ENCODE measurements around the gene DGKZ. TPM values are rescaled to one million over a fixed set of nuclear protein-coding genes. Genes with fewer than 3 reads are reported as not detected.

The DGKZ gene
- total and polyA plus RNA-seq, 10 donors = 44.2 to 136 (median 97.9) TPM

DNA sequence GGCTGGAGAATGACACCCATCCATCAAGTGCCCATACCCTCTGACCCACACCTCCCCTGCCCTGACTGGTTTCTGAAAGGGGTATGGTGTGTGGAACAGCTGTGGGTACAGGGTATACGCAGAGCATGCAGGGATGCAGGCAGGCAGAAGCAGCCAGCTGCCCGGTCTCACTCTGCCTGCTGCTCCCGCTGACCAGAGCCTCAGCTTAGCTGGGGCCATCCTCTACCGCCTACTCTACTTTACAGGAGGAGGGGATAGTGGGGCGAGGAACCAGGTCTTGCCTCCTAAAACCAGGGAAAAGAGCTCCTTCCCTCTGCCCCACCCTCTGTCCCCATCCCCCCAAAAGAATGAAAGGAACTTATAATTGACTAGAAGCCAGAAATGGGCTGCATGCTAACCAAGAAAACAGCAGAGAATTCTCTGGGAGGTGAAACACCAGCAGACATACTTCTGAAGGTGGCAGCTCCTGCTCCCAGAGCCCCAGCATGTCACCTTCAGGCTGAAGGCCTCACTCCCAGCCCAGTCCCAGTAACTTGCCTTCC, 57.3 kb downstream of the DGKZ start:
- no peak for DNase-seq
- peaks cover 0 to 99% (median 62%) of the 10 kb centered on the region in 6 donors for H3K36me3 ChIP-seq
- 71 to 100% (median 87%) methylated on average over 5 of the region's 5 CpGs for WGBS, 5 donors

DNA sequence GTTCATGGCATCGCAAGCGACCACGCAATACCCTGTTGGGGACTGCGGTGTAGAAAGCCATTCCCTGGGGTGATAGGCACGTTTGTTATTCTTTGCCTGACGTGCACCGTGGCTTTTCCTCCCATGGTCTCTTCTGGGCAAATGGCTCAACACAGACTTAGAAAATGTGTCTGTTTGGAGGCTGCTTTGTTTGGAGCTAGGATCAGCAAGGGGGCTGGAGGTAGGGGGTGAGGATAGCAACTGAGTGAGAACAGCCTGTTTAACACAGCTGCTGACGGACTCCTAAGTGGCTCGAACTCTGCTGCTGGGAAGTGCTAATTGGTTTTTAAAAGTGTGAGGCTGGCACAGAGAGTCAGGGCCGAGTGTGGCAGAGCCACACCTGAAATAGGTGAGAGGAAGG, 60.4 kb downstream of the DGKZ start:
- Histone ChIP-seq H3K36me3 (peaks cover 0 to 100% (median 75%) of the 10 kb centered on the region in 6 donors), H3K4me3 (no peak overlapping the region), H3K9me3 (no peaks in the 10 kb centered on the region), H3K27ac (no peak overlapping the region), H3K27me3 (replicated peaks in 1 of 7) (no peaks in the 10 kb centered on the region), H3K4me1 (peaks cover 0 to 28% (median 0%) of the 10 kb centered on the region in 6 donors)
- 89 to 95% (median 90%) methylated on average over 10 of the region's 10 CpGs for WGBS, 5 donors
- TF ChIP-seq, protein P1, sequence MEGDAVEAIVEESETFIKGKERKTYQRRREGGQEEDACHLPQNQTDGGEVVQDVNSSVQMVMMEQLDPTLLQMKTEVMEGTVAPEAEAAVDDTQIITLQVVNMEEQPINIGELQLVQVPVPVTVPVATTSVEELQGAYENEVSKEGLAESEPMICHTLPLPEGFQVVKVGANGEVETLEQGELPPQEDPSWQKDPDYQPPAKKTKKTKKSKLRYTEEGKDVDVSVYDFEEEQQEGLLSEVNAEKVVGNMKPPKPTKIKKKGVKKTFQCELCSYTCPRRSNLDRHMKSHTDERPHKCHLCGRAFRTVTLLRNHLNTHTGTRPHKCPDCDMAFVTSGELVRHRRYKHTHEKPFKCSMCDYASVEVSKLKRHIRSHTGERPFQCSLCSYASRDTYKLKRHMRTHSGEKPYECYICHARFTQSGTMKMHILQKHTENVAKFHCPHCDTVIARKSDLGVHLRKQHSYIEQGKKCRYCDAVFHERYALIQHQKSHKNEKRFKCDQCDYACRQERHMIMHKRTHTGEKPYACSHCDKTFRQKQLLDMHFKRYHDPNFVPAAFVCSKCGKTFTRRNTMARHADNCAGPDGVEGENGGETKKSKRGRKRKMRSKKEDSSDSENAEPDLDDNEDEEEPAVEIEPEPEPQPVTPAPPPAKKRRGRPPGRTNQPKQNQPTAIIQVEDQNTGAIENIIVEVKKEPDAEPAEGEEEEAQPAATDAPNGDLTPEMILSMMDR (IDR thresholded peaks at IDR 0.05 in 8 of 11, conservative IDR thresholded peaks at IDR 0.05 in 3 of 11) = no peak
- no peak for TF ChIP-seq POLR2A (IDR thresholded peaks at IDR 0.05)
- no peak for TF ChIP-seq POLR2AphosphoS5 (IDR thresholded peaks at IDR 0.05)
- intact Hi-C loops (cut with DNase I; ENCODE audit: low total_unique reads) = no loop called here
- DNase-seq = no peak

More for the DNA sequence above, 57.3 kb downstream of the DGKZ start:
- H3K27me3 ChIP-seq (replicated peaks in 1 of 7) = no peaks in the 10 kb centered on the region
- no peak overlapping the region for H3K4me3 ChIP-seq
- H3K9me3 ChIP-seq = no peaks in the 10 kb centered on the region
- intact Hi-C loops (cut with DNase I; ENCODE audit: low total_unique reads) = no loop called here
- H3K4me1 ChIP-seq = peaks cover 0 to 28% (median 0%) of the 10 kb centered on the region in 6 donors
- TF ChIP-seq, protein P1 (IDR thresholded peaks at IDR 0.05 in 8 of 11, conservative IDR thresholded peaks at IDR 0.05 in 3 of 11) = no peak
- no peak for TF ChIP-seq POLR2A (IDR thresholded peaks at IDR 0.05)
- TF ChIP-seq POLR2AphosphoS5 (IDR thresholded peaks at IDR 0.05) = peak in 1 of 3 donors; percentile 11
- peak overlapping the region in 3 of 8 donors; percentile 19 to 41 (median 37) for H3K27ac ChIP-seq

DNA sequence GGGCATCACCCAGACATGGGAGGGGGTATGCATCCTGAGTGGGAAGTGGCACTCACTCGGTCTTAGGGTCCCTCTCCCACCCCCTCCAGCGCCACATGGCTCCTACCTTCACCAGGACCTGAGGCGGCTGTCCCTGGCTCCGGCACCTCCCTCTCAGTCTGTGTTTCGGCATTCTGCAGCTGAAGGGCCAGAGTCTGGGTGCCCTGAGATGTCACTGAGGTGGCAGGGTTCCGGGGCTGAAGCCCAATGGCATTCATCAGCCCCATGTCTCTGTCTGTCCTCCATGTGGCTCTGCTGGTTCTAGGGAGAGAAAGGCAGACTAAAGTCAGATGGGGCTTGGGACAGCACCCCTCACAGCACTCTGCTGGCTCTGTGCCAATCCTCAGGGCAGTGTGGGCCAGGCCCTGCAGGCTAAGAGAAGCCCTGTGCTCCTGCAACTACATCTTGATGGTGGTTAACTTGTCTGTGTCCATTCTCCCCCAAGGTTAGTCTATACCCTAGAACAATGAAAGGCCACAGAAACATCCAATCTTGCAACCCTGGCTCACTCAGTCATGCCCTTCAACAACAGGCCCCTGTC, 61.2 kb downstream of the DGKZ start:
- Histone ChIP-seq H3K4me3 (no peak overlapping the region), H3K27ac (no peak overlapping the region), H3K36me3 (peaks cover 0 to 100% (median 75%) of the 10 kb centered on the region in 6 donors), H3K27me3 (replicated peaks in 1 of 7) (no peaks in the 10 kb centered on the region), H3K4me1 (peaks cover 0 to 19% (median 0%) of the 10 kb centered on the region in 6 donors), H3K9me3 (no peaks in the 10 kb centered on the region)
- 96 to 100% (median 98%) methylated on average over 3 to 6 of the region's 6 CpGs for WGBS, 5 donors
- DNase-seq = no peak
- intact Hi-C loops (cut with DNase I; ENCODE audit: low total_unique reads) = no loop called here
- TF ChIP-seq, protein P1 (IDR thresholded peaks at IDR 0.05 in 8 of 11, conservative IDR thresholded peaks at IDR 0.05 in 3 of 11) = no peak
- TF ChIP-seq POLR2A (IDR thresholded peaks at IDR 0.05) = no peak
- no peak for TF ChIP-seq POLR2AphosphoS5 (IDR thresholded peaks at IDR 0.05)

DNA sequence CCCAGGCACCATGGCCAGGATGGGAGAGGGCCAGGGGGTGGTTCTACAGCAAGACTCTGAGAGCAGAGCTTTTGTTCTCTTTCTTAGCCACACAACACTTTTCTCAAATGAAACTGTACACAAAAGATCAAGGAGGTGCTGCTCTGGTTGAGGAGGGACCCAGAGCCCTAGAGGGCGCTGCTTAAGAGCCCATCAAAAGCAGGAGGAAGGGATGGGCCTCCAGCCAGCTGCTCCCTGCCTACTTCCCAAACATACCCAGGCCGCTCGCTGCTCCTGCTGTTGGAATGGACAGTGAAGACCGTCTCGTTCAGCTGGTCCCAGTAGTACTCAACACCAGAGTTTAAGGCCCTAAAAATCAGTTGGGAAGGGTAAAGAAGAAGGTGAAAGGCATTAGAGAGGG, 62.8 kb downstream of the DGKZ start:
- Histone ChIP-seq H3K27ac (peak overlapping the region in 1 of 8 donors; percentile 5), H3K9me3 (no peaks in the 10 kb centered on the region), H3K4me3 (no peak overlapping the region), H3K36me3 (peaks cover 0 to 100% (median 76%) of the 10 kb centered on the region in 6 donors), H3K27me3 (replicated peaks in 1 of 7) (no peaks in the 10 kb centered on the region), H3K4me1 (peaks cover 0 to 4% (median 0%) of the 10 kb centered on the region in 6 donors)
- no peak for TF ChIP-seq POLR2AphosphoS5 (IDR thresholded peaks at IDR 0.05)
- TF ChIP-seq POLR2A (IDR thresholded peaks at IDR 0.05) = no peak
- TF ChIP-seq, protein P1 (IDR thresholded peaks at IDR 0.05 in 8 of 11, conservative IDR thresholded peaks at IDR 0.05 in 3 of 11) = peak in 2 of 11 experiments; percentile 10 to 15
- no peak for DNase-seq
- intact Hi-C loops (cut with DNase I; ENCODE audit: low total_unique reads) = no loop called here
- 77 to 87% (median 82%) methylated on average over 5 of the region's 5 CpGs for WGBS, 5 donors
